ENCODE measurements around the gene LGR6.

Gene LGR6

GRCh38 chr1:202207292-202207691 is 13.7 kb downstream of the LGR6 start:
- H3K4me3 ChIP-seq (replicated peaks; ENCODE audit: low read depth, low read length), result no peak overlapping the region
- DNase-seq (ENCODE audit: low read depth), result peak; percentile 80
- TF ChIP-seq, protein P1, sequence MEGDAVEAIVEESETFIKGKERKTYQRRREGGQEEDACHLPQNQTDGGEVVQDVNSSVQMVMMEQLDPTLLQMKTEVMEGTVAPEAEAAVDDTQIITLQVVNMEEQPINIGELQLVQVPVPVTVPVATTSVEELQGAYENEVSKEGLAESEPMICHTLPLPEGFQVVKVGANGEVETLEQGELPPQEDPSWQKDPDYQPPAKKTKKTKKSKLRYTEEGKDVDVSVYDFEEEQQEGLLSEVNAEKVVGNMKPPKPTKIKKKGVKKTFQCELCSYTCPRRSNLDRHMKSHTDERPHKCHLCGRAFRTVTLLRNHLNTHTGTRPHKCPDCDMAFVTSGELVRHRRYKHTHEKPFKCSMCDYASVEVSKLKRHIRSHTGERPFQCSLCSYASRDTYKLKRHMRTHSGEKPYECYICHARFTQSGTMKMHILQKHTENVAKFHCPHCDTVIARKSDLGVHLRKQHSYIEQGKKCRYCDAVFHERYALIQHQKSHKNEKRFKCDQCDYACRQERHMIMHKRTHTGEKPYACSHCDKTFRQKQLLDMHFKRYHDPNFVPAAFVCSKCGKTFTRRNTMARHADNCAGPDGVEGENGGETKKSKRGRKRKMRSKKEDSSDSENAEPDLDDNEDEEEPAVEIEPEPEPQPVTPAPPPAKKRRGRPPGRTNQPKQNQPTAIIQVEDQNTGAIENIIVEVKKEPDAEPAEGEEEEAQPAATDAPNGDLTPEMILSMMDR (IDR thresholded peaks at IDR 0.05; ENCODE audit: low read length, missing control alignments), result peak; percentile 37

- no peak overlapping the region for H3K4me3 ChIP-seq (replicated peaks; ENCODE audit: low read depth, low read length)
- DNase-seq (ENCODE audit: low read depth), result no peak
- TF ChIP-seq, protein P1 (IDR thresholded peaks at IDR 0.05; ENCODE audit: low read length, missing control alignments), result no peak
These were observed 14.8 kb downstream of the LGR6 start for GRCh38 chr1:202208351-202208857.

DNA sequence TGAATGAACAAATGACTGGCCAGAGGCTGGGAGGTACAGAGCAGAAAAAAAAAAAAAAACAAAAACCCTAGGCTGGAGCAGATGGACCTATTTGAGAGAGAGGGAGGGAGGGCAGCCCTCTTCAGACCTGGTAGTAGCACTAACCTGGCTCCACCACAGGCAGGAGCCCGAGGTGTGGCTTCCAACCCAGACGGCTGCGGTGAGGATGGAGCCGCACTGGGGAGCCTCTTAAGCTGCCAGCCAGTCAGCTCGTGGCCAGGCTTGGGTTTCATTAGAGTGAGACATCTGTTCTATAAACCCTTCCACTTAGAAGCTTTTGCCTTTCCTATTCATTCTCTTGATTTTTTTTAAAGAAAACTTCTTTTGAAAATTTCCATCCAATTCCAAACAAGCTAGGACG is 16.8 kb downstream of the LGR6 start:
- TF ChIP-seq, protein P1 (IDR thresholded peaks at IDR 0.05; ENCODE audit: low read length, missing control alignments), result peak; percentile 5
- no peak overlapping the region for H3K4me3 ChIP-seq (replicated peaks; ENCODE audit: low read depth, low read length)

GRCh38 chr1:202210969-202211368 is 17.4 kb downstream of the LGR6 start:
- H3K4me3 ChIP-seq (replicated peaks; ENCODE audit: low read depth, low read length), result no peak overlapping the region
- TF ChIP-seq, protein P1 (IDR thresholded peaks at IDR 0.05; ENCODE audit: low read length, missing control alignments), result no peak
- no peak for DNase-seq (ENCODE audit: low read depth)

More for the DNA sequence above, 16.8 kb downstream of the LGR6 start:
- DNase-seq (ENCODE audit: low read depth), result peak; percentile 14

- TF ChIP-seq, protein P1 (IDR thresholded peaks at IDR 0.05; ENCODE audit: low read length, missing control alignments), result no peak
- DNase-seq (ENCODE audit: low read depth), result no peak
- no peak overlapping the region for H3K4me3 ChIP-seq (replicated peaks; ENCODE audit: low read depth, low read length)
These were observed 19.2 kb downstream of the LGR6 start for GRCh38 chr1:202212787-202213186.

DNA sequence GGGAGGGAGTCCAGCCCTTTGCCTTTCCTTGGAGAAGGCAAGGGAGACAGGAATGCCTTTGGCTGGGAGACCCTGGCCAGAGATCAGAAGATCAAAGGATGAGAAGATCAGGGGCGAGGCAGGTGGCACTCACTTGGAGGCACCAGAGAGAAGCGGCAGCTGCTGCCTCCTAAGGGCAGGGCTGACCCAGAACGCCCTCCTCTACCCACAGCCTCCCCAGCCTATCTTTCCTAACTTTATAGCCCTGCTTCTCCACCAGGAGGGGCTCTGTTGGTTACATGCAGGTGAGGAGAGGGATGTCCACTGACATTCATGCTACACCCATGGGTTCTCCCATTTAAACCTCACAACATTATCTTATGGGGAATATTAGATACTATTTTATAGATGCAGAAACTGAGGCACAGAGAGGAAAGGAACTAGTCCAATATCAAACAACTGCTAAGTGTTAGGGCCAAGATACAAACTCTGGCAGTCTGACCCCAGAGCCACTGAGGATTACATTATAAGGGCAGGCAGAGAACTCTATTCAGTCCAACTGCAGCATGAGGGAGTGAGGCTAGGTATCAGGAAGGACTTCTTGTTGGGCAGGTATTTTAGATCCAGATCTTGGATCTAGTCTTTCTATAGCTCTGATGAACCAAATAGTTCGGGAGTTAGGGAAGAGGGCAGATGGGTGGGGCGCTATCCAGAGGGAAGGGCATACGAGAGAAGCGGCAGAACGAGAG is 19.9 kb downstream of the LGR6 start:
- no peak overlapping the region for H3K4me3 ChIP-seq (replicated peaks; ENCODE audit: low read depth, low read length)
- TF ChIP-seq, protein P1 (IDR thresholded peaks at IDR 0.05; ENCODE audit: low read length, missing control alignments), result peak; percentile 24
- no peak for DNase-seq (ENCODE audit: low read depth)
